ENCODE results near the gene HOTAIR. TPM values are rescaled to one million over a fixed set of nuclear protein-coding genes. Genes with fewer than 3 reads are reported as not detected.

Gene HOTAIR
- total RNA-seq, 1 experiment from 2014 or later: 7.9 TPM

DNA sequence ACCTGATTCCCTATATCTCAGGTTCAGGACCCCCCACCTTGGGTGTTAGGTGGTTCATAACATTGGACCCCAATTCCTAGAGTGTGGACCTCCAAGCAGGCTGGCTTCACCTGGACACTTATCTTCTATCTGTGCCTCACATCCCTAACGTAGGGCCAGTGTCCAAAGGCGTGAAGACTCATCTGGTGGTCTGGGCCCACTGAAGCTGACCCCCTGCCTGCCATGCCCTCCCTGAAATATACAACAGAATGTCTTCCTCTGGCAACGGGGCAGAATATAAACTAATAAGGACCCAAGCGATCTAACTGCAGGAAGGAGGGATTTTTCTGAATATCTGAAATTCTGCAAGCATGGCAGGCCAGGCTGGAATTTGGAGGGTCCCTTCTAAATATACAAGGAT is 30.5 kb downstream of the HOTAIR start:
- Histone ChIP-seq H3K9me3 (ENCODE audit: insufficient read depth, low read depth) (no peaks in the 10 kb centered on the region), H3F3A (ENCODE audit: insufficient read depth, low read depth) (peaks cover 9% of the 10 kb centered on the region; the same call in 1 of the 2 replicates), H3K9me2 (ENCODE audit: insufficient read depth) (no peaks in the 10 kb centered on the region), H3K4me2 (peak overlapping the region; percentile 81), H3K4me1 (replicated peaks; ENCODE audit: insufficient read depth) (peaks cover 28% of the 10 kb centered on the region), H3K27ac (no peak overlapping the region), H3K4me3 (no peak overlapping the region), H3K36me3 (ENCODE audit: low read depth) (peaks cover 5% of the 10 kb centered on the region; the same call in 1 of the 2 replicates), H2AFZ (no peak overlapping the region), H4K20me1 (ENCODE audit: insufficient read depth) (no peaks in the 10 kb centered on the region; the same call in 1 of the 2 replicates), H3K79me2 (ENCODE audit: low read depth) (peaks cover 59% of the 10 kb centered on the region), H3K27me3 (ENCODE audit: insufficient read depth, low read depth) (no peaks in the 10 kb centered on the region)
- ChIA-PET CTCF (no interaction called here), POLR2A (ENCODE audit: unreplicated experiment) (interaction anchor here (0.7 kb wide), 1 partner anchor 119 kb away, joined by 4 read pairs; no protein-coding TSS in a partner anchor)
- intact Hi-C loops (cut with micrococcal nuclease; ENCODE audit: unreplicated experiment): no loop called here
- DNase-seq: no peak
- BruUV-seq (replicated peaks): no TSS peak
- TF ChIP-seq, protein P1, sequence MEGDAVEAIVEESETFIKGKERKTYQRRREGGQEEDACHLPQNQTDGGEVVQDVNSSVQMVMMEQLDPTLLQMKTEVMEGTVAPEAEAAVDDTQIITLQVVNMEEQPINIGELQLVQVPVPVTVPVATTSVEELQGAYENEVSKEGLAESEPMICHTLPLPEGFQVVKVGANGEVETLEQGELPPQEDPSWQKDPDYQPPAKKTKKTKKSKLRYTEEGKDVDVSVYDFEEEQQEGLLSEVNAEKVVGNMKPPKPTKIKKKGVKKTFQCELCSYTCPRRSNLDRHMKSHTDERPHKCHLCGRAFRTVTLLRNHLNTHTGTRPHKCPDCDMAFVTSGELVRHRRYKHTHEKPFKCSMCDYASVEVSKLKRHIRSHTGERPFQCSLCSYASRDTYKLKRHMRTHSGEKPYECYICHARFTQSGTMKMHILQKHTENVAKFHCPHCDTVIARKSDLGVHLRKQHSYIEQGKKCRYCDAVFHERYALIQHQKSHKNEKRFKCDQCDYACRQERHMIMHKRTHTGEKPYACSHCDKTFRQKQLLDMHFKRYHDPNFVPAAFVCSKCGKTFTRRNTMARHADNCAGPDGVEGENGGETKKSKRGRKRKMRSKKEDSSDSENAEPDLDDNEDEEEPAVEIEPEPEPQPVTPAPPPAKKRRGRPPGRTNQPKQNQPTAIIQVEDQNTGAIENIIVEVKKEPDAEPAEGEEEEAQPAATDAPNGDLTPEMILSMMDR (conservative IDR thresholded peaks at IDR 0.05): no peak
- TF ChIP-seq EZH2 (IDR thresholded peaks at IDR 0.05; ENCODE audit: low read depth): no peak

DNA sequence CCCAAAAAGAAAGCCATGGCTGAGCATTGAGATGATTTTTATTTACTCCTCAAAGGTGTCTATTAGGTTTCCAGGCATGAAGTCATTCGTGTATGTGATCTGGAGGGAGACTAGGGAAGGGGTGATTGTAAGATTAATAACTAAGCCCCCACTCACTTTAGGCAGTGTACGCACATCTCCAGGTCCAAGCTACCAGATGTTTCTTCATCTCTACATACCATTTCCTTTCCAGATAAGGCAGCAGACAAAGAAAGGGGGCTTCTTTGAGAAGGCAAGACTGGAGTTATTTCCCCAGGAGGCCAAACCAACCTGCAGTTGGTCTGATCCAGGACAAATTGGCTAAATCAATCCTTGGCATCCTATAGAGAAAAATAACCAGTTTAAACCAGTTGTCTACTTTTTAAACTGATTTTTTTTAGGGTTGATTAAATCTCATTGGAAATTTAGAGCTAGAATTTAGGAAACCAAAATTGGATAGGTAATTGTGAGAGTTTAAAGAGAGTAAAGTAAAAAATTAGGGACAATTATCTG is 32.2 kb downstream of the HOTAIR start:
- intact Hi-C loops (cut with micrococcal nuclease; ENCODE audit: unreplicated experiment): no loop called here
- TF ChIP-seq, protein P1 (conservative IDR thresholded peaks at IDR 0.05): no peak
- no peak for TF ChIP-seq EZH2 (IDR thresholded peaks at IDR 0.05; ENCODE audit: low read depth)
- ChIA-PET POLR2A (ENCODE audit: unreplicated experiment) (interaction anchor here (0.7 kb wide), 1 partner anchor 66 kb away, joined by 4 read pairs; no protein-coding TSS in a partner anchor), CTCF (no interaction called here)
- Histone ChIP-seq H3K4me2 (peak overlapping the region; percentile 81), H3K9me2 (ENCODE audit: insufficient read depth) (no peaks in the 10 kb centered on the region), H3K9me3 (ENCODE audit: insufficient read depth, low read depth) (no peaks in the 10 kb centered on the region), H3K36me3 (ENCODE audit: low read depth) (peaks cover 5% of the 10 kb centered on the region; the same call in 1 of the 2 replicates), H3K79me2 (ENCODE audit: low read depth) (peaks cover 61% of the 10 kb centered on the region), H2AFZ (no peak overlapping the region), H3K4me1 (replicated peaks; ENCODE audit: insufficient read depth) (peaks cover 25% of the 10 kb centered on the region), H3K27ac (no peak overlapping the region; the same call in 1 of the 2 replicates), H4K20me1 (ENCODE audit: insufficient read depth) (no peaks in the 10 kb centered on the region; the same call in 1 of the 2 replicates), H3F3A (ENCODE audit: insufficient read depth, low read depth) (peaks cover 9% of the 10 kb centered on the region; the same call in 1 of the 2 replicates), H3K27me3 (ENCODE audit: insufficient read depth, low read depth) (no peaks in the 10 kb centered on the region), H3K4me3 (peak overlapping the region; percentile 45; the same call in 1 of the 2 replicates)
- no peak for DNase-seq
- no TSS peak for BruUV-seq (replicated peaks)

DNA sequence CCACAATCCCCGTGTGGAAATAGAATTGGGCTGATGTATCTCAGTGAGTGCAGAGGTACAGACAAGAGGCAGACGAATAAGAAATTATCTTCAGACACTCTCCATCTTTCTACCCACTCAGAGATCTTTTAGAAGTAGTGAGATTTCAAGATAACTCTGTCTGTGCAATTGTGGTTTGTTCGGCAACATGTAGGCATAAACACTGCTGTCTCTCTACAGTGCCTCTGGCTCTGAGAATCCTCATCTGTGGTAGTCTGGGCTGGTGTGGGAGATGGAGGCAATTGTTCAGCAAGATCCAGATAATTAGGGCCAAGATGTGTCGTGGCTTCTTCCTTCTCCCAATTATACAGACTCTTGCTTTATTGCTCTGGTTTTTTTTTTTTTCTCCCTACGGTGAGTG is 33.0 kb downstream of the HOTAIR start:
- Histone ChIP-seq H3K9me2 (ENCODE audit: insufficient read depth) (no peaks in the 10 kb centered on the region), H3F3A (ENCODE audit: insufficient read depth, low read depth) (0 out of 2 replicates have a peak, but pooled peaks cover 6% of the 10 kb centered on the region), H3K9me3 (ENCODE audit: insufficient read depth, low read depth) (no peaks in the 10 kb centered on the region), H3K4me3 (peak overlapping the region; percentile 59; the same call in 1 of the 2 replicates), H4K20me1 (ENCODE audit: insufficient read depth) (no peaks in the 10 kb centered on the region; the same call in 1 of the 2 replicates), H3K36me3 (ENCODE audit: low read depth) (peaks cover 5% of the 10 kb centered on the region; the same call in 1 of the 2 replicates), H3K79me2 (ENCODE audit: low read depth) (peaks cover 61% of the 10 kb centered on the region), H3K27ac (no peak overlapping the region), H2AFZ (no peak overlapping the region), H3K4me2 (peak overlapping the region; percentile 81), H3K4me1 (replicated peaks; ENCODE audit: insufficient read depth) (peaks cover 25% of the 10 kb centered on the region), H3K27me3 (ENCODE audit: insufficient read depth, low read depth) (no peaks in the 10 kb centered on the region)
- BruUV-seq (replicated peaks): no TSS peak
- ChIA-PET CTCF (no interaction called here), POLR2A (ENCODE audit: unreplicated experiment) (no interaction called here)
- TF ChIP-seq EZH2 (IDR thresholded peaks at IDR 0.05; ENCODE audit: low read depth): no peak
- TF ChIP-seq, protein P1 (conservative IDR thresholded peaks at IDR 0.05): no peak
- intact Hi-C loops (cut with micrococcal nuclease; ENCODE audit: unreplicated experiment): no loop called here
- no peak for DNase-seq

Data from PC-9 (cell line).